DMS 273 (cell line): ENCODE measurements around the gene SPHK2.

Experiments used
- DNase-seq: peaks from one replicate; lab custom pipeline; 2025; ENCODE audit not compliant: unreplicated experiment; lab: John Stamatoyannopoulos, UW

Gene SPHK2

GRCh38 chr19:48603850-48604249, 15.5 kb upstream of the SPHK2 start:
- no peak for DNase-seq

- DNase-seq: no peak
Measured at GRCh38 chr19:48606463-48607358, 12.6 kb upstream of the SPHK2 start, which contains the start of gene SPACA4. Gene SPACA4, plus strand, starts transcription at chr19:48606742. Its CDS starts 237 bp downstream, at chr19:48606979.

- DNase-seq: no peak
Measured at GRCh38 chr19:48607359-48607755, 11.9 kb upstream of the SPHK2 start.

GRCh38 chr19:48608798-48609263, 10.5 kb upstream of the SPHK2 start:
- DNase-seq: peak; percentile 87

- no peak for DNase-seq
Measured at GRCh38 chr19:48609571-48610108, 9.7 kb upstream of the SPHK2 start.

- peak; percentile 36 for DNase-seq
Measured at GRCh38 chr19:48611872-48612271, 7.4 kb upstream of the SPHK2 start.

- peak; percentile 60 for DNase-seq
Measured at GRCh38 chr19:48613024-48613851, 6.1 kb upstream of the SPHK2 start.

- DNase-seq: peak; percentile 83
Measured at GRCh38 chr19:48613852-48614435, 5.4 kb upstream of the SPHK2 start.

- peak; percentile 91 for DNase-seq
Measured at GRCh38 chr19:48614436-48615230, 4.7 kb upstream of the SPHK2 start, which contains the start of gene FAM83E. Gene FAM83E, minus strand, starts transcription at chr19:48615076. Its CDS starts 1,704 bp downstream, at chr19:48613372.

- DNase-seq: peak; percentile 65
Measured at GRCh38 chr19:48615231-48616040, 3.9 kb upstream of the SPHK2 start.

GRCh38 chr19:48616041-48616436, 3.3 kb upstream of the SPHK2 start:
- no peak for DNase-seq

GRCh38 chr19:48616491-48617056, 2.7 kb upstream of the SPHK2 start:
- DNase-seq: no peak

GRCh38 chr19:48617146-48617937, 2.0 kb upstream of the SPHK2 start:
- peak; percentile 52 for DNase-seq

- DNase-seq: no peak
Measured at GRCh38 chr19:48618278-48618915, 909 bp upstream of the SPHK2 start.

- no peak for DNase-seq
Measured at GRCh38 chr19:48619692-48620585, 633 bp downstream of the SPHK2 start.

- peak; percentile 82 for DNase-seq
Measured at GRCh38 chr19:48623556-48624066, 4.3 kb downstream of the SPHK2 start.
